Right ventricle myocardium inferior (tissue), 1 donor: Measurements from ENCODE around the gene WDPCP. TPM values are rescaled to one million over a fixed set of nuclear protein-coding genes. Genes with fewer than 3 reads are reported as not detected.
"Not testable (repeated sequence)": the region's sequence is repeated elsewhere in the genome, so short reads cannot be mapped to it uniquely, and the experiment has no call there.

Source experiments
- ATAC-seq: fragments of 200-7000 bp; cut with Tn5 transposase; one replicate; pipeline ENCODE4 v1.9.1; 2020; ENCODE audit warnings: mild to moderate bottlenecking, moderate library complexity
- DNase-seq: peaks from one replicate; pipeline ENCODE4 v3.0.0; 2021; ENCODE audit errors: missing footprints
- intact Hi-C: fragments of 100-400 bp; cut with DNase I; formaldehyde crosslinking; loops from one replicate; pipeline ENCODE4 v1.11.0; 2022
- total RNA-seq: library from RNA; stranded (reverse); fragmentation: NEBNext Ultra II Directional; extraction: Animal tissue kit (Norgen Biotek cat#: 25700); gene quantifications from one replicate; pipeline ENCODE4 v1.2.1, GENCODE V29; 2021
- donor health status: DM: no; HTN: yes; CAD: no; lungs with severe emphysema.

WDPCP gene
- total RNA-seq, 1 donor from 2014 or later = 13.5 TPM

DNA sequence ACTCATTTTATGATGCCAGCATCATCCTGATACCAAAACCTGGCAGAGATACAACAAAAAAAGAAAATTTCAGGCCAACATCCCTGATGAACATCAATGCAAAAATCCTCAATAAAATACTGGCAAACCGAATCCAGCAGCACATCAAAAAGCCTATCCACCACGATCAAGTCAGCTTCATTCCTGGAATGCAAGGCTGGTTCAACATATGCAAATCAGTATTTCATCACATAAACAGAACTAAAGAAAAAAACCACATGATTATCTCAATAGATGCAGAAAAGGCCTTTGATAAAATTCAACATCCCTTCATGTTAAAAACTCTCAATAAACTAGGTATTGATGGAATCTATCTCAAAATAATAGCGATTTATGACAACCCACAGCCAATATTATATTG lies 29.4 kb downstream of the WDPCP start:
- intact Hi-C loops, DNase-seq, ATAC-seq: not testable (repeated sequence)

DNA sequence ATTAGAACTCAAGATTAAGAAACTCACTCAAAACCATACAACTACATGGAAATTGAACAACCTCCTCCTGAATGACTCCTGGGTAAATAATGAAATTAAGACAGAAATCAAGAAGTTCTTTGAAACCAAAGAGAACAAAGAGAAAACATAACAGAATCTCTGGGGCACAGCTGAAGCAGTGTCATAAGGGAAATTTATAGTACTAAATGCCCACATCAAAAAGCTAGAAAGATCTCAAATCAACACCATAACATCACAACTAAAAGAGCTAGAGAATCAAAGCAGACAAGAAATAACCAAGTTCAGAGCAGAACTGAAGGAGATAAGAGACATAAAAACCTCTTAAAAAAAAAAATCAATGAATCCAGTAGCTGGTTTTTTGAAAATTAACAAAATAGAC lies 30.5 kb downstream of the WDPCP start:
- ATAC-seq, intact Hi-C loops, DNase-seq: not testable (repeated sequence)

DNA sequence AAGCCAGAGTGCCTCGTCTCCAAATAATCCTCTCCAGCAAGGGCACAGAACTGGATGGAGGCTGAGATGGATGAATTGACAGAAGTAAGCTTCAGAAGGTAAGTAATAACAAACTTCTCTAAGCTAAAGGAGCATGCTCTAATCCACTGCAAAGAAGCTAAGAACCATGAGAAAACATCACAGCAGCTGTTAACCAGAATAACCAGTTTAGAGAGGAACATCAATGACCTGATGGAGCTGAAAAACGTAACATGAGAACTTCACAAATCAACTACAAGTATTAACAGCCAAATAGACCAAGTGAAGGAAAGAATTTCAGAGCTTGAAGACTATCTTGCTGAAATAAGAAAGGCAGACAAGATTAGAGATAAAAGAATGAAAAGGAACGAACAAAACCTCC lies 32.3 kb downstream of the WDPCP start:
- intact Hi-C loops = no loop called here
- DNase-seq (no peak), ATAC-seq (no peak)

DNA sequence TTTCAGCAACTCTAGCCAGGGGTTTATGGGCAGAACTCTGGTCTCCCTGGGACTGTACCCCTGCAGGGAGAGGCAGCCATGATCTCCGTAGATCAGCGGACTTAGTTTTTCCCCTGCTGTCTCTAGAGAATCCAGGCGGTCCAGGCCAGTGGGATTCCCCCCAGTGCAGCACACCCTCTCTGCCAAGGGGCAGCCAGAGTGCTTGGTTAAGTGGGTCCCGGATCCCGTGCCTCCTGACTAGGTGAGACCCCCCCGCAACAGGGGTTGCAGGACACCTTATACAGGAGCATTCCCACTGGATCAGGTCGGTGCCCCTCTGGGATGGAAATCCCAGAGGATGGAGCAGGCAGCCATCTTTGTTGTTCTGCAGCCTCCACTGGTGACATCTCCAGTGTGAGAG lies 33.0 kb downstream of the WDPCP start:
- intact Hi-C loops = no loop called here
- DNase-seq (no peak), ATAC-seq (no peak)

DNA sequence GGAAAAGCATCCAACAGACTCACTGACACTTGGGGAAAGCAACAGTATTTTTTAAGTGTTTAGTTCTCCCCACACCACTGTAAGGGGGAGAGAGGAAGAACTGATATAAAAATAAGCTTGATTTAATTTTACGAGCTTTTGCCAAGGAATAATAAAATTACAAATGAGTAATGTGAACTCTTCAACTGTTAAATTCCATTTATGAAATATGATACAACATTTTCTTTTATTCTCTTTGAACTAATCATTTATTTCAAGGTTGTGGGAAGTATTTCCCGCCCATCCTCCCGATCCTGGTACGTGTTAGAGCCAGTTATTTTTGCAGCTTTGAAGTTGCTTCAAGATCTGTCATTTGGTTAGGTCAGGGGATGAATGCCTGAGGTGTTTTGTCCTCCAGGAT lies 35.2 kb downstream of the WDPCP start:
- intact Hi-C loops = no loop called here
- DNase-seq (no peak), ATAC-seq (no peak)

DNA sequence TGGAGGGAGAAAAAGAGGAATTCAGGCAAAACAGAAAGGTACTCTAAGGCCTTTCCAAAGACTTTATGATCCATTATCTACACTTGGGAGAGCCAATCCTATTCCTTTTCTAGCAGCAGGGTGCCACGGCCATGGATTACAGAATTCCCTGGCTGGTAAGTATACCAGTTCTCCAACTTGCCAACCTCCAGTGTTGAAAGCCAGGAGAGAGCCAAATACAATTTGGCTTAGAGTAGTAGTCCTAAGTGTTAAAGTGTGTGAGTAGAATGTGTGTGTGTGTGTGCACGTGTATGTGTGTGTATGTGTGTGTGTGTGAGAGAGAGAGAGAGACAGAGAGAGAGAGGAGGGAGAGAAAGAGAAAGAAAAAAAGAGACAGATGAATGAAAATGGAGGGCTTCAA lies 43.3 kb downstream of the WDPCP start:
- intact Hi-C loops = loop anchor here (2.0 kb wide), 1 partner anchor 44 kb away; the partner anchor contains the start of genes MDH1 and WDPCP
- peak; percentile 94 for ATAC-seq
- DNase-seq = no peak

DNA sequence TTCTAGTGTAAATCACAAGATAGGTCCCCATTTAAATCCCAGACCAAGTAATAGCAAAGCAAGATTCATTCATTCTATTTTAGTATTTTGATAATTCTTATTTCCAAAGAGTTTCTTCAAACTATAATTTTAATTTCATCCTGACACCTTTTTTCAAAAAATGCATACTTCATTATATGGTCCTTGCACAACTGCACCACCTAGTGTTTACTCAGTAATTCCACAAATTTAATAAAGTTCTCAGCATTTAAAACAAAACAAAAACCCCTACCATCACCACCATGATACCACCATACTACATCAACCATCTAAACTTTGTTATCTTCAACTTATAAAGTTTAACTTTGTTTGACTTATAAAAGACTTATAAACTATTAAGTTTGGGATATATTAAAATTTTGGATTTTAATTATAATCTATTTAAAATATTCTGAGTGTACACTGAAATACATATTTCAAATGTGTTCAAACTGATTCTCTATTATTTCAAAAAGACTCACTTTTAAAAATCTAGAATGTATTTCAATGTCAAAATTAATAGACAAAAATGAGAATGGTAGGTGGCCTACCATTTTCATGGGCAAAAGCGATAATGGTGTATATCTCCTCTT lies 44.2 kb downstream of the WDPCP start:
- no peak for ATAC-seq
- intact Hi-C loops = loop anchor here (2.0 kb wide), 1 partner anchor 45 kb away; the partner anchor contains the start of genes MDH1 and WDPCP
- DNase-seq = no peak

DNA sequence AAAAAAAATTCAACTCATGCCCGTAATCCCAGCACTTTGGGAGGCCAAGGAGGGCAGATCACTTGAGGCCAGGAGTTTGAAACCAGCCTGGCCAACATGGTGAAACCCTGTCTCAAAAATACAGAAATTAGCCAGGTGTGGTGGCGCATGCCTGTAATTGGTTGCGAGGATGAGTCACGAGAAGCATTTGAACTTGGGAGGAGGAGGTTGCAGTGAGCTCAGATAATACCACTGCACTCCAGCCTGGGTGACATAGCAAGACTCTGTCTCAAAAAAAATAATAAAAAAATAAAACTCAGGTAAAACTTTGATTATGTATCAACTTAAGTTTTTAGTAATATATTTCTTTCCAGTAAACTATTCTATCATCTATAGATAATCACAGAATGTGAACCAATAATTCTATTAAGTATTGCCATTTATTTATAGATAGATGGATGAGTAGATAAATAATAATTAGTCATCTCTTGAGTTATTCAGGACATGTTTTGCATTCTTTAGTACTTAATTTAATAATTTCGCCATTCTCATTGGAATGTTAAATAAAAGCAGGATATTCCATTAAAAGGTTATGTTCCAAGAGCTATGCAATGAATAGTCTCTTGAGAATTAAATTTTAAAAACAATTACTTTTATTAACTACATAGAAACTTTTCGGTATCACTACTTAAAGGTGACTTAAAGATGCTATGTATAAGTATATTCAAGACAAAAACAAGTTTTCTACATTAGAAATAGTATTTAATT lies 48.7 kb downstream of the WDPCP start:
- no peak for DNase-seq
- intact Hi-C loops = no loop called here
- no peak for ATAC-seq

DNA sequence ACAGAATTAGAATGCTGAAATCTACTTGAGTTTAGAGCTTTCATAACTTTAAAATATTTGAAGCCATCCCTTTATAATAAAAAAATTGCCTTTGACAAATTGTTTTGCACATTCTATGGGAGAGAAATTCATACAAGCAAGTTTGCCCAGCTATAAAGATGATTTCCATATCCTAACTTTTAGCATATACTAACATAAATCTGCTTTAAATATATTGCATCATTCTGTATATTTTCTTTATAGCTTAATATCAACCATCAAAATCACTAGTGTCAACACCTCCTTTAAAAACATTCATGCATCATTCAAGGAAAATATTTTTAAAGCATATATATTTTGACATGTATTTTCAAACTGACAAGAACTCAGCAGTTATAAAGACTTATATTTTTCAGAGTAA lies 49.9 kb downstream of the WDPCP start:
- ATAC-seq = no peak
- no peak for DNase-seq
- intact Hi-C loops = no loop called here

DNA sequence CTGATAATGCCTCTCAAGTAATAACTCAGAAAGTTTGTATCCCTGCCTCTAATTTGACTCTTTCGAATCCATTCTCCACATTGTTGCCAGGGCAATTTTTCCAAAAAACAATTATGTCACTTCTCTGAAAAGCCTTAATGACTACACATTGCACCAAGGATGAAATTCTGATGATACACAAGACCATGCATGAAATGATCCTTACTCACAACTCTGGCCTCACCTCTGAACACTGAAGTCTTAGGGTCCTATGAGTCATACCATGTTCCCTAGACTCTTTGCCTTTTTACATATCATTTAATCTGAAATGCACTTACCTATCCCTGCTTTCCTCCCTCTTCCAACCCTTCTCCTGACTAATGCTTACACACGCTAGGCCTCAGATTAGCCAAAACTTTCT lies 51.0 kb downstream of the WDPCP start:
- ATAC-seq = no peak
- DNase-seq = no peak
- intact Hi-C loops = no loop called here

DNA sequence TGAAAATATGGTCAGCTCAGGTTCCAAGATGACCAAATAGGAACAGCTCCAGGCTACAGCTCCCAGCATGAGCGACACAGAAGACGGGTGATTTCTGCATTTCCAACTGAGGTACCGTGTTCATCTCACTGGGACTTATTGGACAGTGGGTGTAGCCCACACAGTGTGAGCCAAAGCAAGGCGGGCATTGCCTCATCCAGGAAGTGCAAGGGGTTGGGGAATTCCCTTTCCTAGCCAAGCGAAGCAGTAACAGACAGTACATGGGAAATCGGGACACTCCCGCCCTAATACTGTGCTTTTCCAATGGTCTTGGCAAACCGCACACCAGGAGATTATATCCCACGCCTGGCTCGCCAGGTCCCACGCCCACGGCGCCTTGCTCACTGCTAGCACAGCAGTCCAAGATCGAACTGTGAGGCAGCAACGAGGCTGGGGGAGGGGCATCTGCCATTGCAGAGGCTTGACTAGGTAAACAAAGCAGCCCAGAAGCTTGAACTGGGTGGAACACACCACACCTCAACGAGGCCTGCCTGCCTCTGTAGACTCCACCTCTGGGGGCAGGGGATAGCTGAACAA lies 57.5 kb downstream of the WDPCP start:
- intact Hi-C loops = no loop called here
- DNase-seq = no peak
- ATAC-seq = no peak

DNA sequence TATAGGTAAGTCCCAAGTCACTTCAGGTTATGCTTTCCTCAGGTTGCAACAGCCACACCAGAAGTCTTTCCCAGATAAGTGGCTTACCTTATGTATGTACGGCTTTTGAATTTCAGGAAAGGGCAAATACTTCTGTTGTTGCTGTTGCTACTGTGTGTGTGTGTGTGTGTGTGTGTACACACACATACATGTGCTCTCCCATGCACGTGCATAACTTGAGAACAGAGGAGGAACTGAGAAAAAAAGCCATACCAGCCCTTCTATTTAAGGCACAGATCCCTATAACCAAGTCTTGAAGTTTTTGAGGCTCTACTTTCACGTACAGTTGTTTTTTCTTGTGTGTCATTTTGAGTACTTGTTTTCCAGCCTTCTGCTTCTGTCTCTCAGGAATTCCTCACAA lies 62.4 kb downstream of the WDPCP start:
- intact Hi-C loops = no loop called here
- DNase-seq (no peak), ATAC-seq (no peak)

DNA sequence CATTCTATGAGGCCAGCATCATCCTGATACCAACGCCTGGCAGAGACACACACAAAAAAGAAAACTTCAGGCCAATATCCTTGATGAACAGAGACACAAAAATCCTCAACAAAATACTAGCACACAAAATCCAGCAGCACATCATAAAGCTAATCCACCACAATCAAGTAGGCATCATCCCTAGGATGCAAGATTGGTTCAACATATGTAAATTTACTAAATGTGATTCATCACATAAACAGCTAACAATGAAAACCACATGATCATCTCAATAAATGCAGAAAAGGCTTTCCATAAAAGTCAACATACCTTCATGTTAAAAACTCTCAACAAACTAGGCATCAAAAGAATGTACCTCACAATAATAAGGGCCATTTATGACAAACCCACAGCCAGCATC lies 65.3 kb downstream of the WDPCP start:
- ATAC-seq = no peak
- intact Hi-C loops = no loop called here
- no peak for DNase-seq

DNA sequence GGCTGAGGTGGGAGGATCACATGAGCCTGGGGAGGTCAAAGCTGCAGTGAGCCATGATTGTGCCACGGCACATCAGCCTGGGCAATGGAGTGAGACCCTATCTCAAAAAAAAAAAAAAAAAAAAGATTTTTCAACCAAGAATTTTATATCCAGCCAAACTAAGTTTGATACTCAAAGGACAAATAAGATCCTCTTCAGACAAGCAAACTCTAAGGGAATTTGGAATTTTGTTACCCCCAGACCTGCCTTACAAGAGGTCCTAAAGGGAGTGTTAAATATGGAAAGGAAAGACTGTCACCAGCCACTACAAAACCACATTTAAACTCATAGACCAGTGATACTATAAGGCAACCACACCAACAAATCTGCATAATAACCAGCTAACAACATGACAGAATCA lies 67.5 kb downstream of the WDPCP start:
- intact Hi-C loops = no loop called here
- DNase-seq (no peak), ATAC-seq (no peak)

DNA sequence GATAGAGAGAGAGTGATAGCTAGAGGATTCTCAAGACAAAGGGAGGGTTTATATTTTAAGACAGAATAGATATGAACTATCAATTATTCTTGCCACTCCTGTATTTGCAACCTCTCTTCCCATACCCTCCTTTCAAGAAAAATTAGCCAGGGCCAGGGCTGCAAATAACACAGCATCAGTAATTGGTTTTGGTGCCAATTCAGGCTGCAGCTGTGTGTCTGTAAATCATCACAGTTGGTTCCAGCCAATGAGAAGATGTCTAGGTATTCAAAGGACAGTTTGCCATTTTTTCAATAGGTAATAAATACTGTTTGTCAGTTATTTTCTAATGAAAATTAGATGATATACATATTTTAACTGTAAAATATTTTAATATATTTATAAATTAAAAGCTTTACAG lies 73.5 kb downstream of the WDPCP start:
- no peak for DNase-seq
- ATAC-seq = no peak
- intact Hi-C loops = no loop called here

DNA sequence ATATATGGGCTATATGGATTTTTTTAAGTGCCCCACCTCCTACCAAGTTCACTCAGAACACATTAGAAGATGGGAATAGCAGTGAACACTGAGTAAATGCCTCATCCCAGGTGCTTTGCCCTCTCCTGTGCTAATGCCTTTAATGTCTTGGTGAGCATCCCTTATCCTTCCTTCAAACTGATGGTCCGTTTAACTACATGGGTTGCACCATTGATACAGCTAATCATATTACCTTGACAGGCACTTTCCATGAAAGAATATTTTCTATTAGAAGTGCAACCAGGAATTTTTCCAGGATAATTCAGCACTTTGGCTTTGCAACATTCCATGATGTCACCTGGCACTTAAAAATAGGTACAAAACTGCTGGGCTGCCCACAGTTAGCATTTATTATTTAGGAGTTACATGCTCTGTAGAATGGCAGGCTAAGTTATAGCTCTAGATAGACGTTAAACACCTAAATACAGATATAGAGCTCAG lies 74.0 kb downstream of the WDPCP start:
- ATAC-seq = no peak
- DNase-seq = no peak
- intact Hi-C loops = no loop called here

DNA sequence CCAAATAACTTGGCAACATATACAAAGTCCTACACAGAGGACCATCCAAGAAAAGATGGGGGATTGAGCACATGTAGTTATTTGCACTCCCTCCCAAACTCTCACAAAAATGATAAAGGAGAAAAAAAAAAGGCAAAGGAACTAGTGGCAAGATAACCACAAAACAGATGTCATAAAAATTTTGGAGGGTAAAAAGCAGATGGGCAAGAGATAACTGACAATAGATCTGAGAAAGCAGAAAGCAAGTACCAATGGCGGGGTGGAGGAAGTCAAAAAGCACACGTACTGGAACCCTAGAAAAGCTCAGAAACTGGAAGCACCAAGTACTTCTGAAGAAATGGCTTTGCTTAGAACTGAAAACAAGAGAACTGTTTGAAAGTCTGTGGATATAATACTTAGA lies 82.0 kb downstream of the WDPCP start:
- ATAC-seq (no peak), DNase-seq (no peak)
- intact Hi-C loops = no loop called here

DNA sequence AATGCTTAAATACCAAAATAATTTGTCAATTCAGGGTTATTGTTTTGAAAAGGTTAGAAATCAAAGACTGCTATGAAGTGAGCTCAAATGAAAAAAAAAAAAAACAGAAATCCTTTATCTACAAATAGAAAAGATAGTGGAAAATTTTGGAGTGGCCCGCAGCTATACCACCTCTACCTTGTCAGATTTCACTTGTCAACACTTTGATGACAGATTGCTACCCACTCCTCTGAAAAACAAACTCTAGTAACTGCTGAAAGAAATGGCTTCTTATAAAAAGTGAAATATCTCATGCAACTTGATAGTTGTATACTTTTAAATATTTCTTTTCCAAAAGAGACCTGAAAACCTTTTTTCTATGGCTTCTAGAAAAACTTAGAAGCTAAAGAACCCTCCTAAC lies 84.5 kb downstream of the WDPCP start:
- ATAC-seq (no peak), DNase-seq (no peak)
- intact Hi-C loops = no loop called here

DNA sequence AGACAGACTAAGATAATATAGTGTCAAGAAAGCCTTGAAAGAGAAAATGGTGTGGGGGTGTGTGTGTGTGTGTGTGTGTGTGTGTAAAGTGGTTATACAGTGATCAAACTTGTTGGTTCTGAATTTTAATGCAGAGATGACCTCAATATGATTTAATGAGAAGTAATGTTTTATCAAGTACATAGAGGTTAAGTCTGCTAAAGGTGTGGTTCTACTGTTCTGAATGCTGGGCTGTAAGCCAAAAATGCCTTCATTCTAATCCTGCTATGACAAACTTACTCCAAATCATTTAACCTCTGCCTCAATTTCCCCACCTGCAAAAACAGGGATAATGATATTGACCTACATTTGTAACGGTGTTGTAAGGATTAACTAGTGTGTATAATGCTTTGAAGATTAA lies 87.9 kb downstream of the WDPCP start:
- intact Hi-C loops = no loop called here

DNA sequence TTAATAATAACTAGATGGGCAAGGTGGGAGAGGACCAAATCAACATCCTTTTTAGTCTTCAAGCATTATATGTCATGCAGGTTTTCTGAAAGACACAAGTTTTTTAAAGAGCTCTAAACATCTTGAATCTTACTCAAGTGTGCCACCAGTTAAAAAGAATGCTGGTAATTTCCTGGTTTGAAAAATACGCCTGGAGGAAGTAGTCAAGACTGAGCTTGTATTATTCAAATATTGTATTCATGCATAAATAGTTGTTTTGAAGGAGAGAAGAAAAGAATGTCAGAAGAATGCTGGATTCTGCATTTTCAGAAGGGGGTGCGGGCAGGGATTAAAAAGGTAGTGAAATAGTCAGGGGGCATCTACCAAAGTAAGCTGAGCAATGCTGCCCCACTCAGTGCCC lies 90.7 kb downstream of the WDPCP start:
- intact Hi-C loops = no loop called here
- DNase-seq (no peak), ATAC-seq (no peak)

More for the DNA sequence above, 87.9 kb downstream of the WDPCP start:
- DNase-seq = no peak
- no peak for ATAC-seq
